ENCODE measurements around the gene NEDD4L.

- TF ChIP-seq FOXK2 (IDR thresholded peaks at IDR 0.05) (no peak), LEF1 (IDR thresholded peaks at IDR 0.05; ENCODE audit: borderline replicate concordance) (no peak), SP1 (IDR thresholded peaks at IDR 0.05) (no peak), HDGF (IDR thresholded peaks at IDR 0.05; ENCODE audit: borderline replicate concordance) (no peak), TARDBP (IDR thresholded peaks at IDR 0.05) (no peak), L3MBTL2 (conservative IDR thresholded peaks at IDR 0.05) (no peak), ELF4 (IDR thresholded peaks at IDR 0.05) (no peak), BHLHE40 (IDR thresholded peaks at IDR 0.05; ENCODE audit: borderline replicate concordance) (no peak), FOXA1 (IDR thresholded peaks at IDR 0.05) (no peak), FOXM1 (IDR thresholded peaks at IDR 0.05; ENCODE audit: borderline replicate concordance) (no peak)
Observed at GRCh38 chr18:58091099-58091611, 47.1 kb downstream of the NEDD4L start.
